HCT116 (cell line): ENCODE results near the gene ZNF236. TPM values are rescaled to one million over a fixed set of nuclear protein-coding genes. Genes with fewer than 3 reads are reported as not detected.

Source experiments
- ATAC-seq: fragments of 200-7000 bp; cut with Tn5 transposase; 2 replicates; pipeline ENCODE4 v1.9.1; 2020; ENCODE audit warnings: mild to moderate bottlenecking, moderate library complexity
- BruUV-seq: library from RNA; stranded (reverse); fragments of 400-500 nt; replicated peaks from 2 replicates; lab custom pipeline; 2021; lab: Mats Ljungman, UMichigan
- CTCF ChIA-PET: fragments of 300-600 bp; sonication (Branson Sonifier 250); formaldehyde crosslinking; loops from one replicate; lab custom pipeline; 2021; ENCODE audit warnings: antibody characterized with exemption; lab: Charles Lee
- POLR2A ChIA-PET: fragments of 300-600, 350-600 bp; sonication (Branson Sonifier 250); formaldehyde crosslinking; loops from one replicate; lab custom pipeline; 2021; ENCODE audit warnings: antibody characterized with exemption; lab: Charles Lee
- RAD21 ChIA-PET, 2 experiments: fragments of 300-600 bp; sonication (Branson Sonifier 250); formaldehyde crosslinking; loops; one replicate each; lab custom pipeline; 2023; ENCODE audit warnings: low total read pairs in 2 of 2; ENCODE audit not compliant: uncharacterized antibody in 2 of 2, unreplicated experiment in 2 of 2, low non-redundant PET in 1 of 2; lab: Charles Lee
- DNase-seq: peaks from one replicate; pipeline ENCODE4 v3.0.0-alpha.2; 2010; ENCODE audit warnings: low read depth, low spot score
- H2AFZ ChIP-seq: fragments of 200-600 bp; shearing (Covaris generic), sonication (generic); 2 replicates; pipeline ENCODE4 v1.6.1; 2017; ENCODE audit warnings: low read depth, mixed run types, mixed read lengths, antibody characterized with exemption, low read length; ENCODE audit not compliant: poor library complexity, severe bottlenecking
- H3K27ac ChIP-seq: 2 replicates; pipeline ENCODE4 v1.5.1; 2012; ENCODE audit warnings: low read depth, low read length
- H3K27me3 ChIP-seq: fragments of 200-600 bp; sonication (generic); 2 replicates; pipeline ENCODE4 v1.6.1; 2016; ENCODE audit warnings: mixed run types, low read length, mixed read lengths; ENCODE audit not compliant: insufficient read depth
- H3K36me3 ChIP-seq, 2 experiments: fragments of 200-500 bp in 1 of 2; fragments of 200-600 bp in 1 of 2; sonication (Bioruptor generic) in 1 of 2; sonication (generic) in 1 of 2; 2 replicates each; pipeline versions ENCODE4 v1.5.1 to v1.6.1; 2014 to 2016; ENCODE audit warnings: low read length in 2 of 2, inconsistent platforms in 1 of 2, mixed read lengths in 1 of 2, mixed run types in 1 of 2; ENCODE audit not compliant: insufficient read depth in 2 of 2, control insufficient read depth in 1 of 2
- H3K4me1 ChIP-seq, 2 experiments: fragments of 200-600 bp in 1 of 2; sonication (generic) in 1 of 2; 2 replicates each; pipeline versions ENCODE4 v1.5.1 to v1.6.1; 2012 to 2017; ENCODE audit warnings: low read length in 2 of 2, inconsistent platforms in 1 of 2, mild to moderate bottlenecking in 1 of 2, mixed read lengths in 1 of 2, mixed run types in 1 of 2, moderate library complexity in 1 of 2; ENCODE audit not compliant: insufficient read depth in 2 of 2, control insufficient read depth in 1 of 2
- H3K4me2 ChIP-seq: fragments of 200-600 bp; sonication (generic); 2 replicates; pipeline ENCODE4 v1.6.1; 2017; ENCODE audit warnings: mixed run types, low read length, mixed read lengths
- H3K4me3 ChIP-seq, 2 experiments: fragments of 200-600 bp in 1 of 2; sonication (generic) in 1 of 2; replicated peaks in 1 of 2; 2 replicates each; pipeline ENCODE4 v1.5.1; 2011 to 2016; ENCODE audit warnings: low read length in 2 of 2, control low read depth in 1 of 2, low read depth in 1 of 2, mild to moderate bottlenecking in 1 of 2, mixed read lengths in 1 of 2, mixed run types in 1 of 2
- H3K79me2 ChIP-seq: fragments of 200-600 bp; sonication (generic); 2 replicates; pipeline ENCODE4 v1.6.1; 2017; ENCODE audit warnings: mild to moderate bottlenecking, mixed run types, low read length, moderate library complexity, mixed read lengths; ENCODE audit not compliant: insufficient read depth
- H3K9ac ChIP-seq: fragments of 200-600 bp; sonication (generic); 2 replicates; pipeline ENCODE4 v1.6.1; 2016; ENCODE audit warnings: low read length, mixed read lengths
- H3K9me2 ChIP-seq: fragments of 200-600 bp; sonication (generic), shearing (Covaris generic); 2 replicates; pipeline ENCODE4 v1.6.1; 2017; ENCODE audit warnings: mixed run types, mild to moderate bottlenecking, moderate library complexity; ENCODE audit not compliant: insufficient read depth
- H3K9me3 ChIP-seq, 2 experiments: fragments of 200-500 bp in 1 of 2; fragments of 200-600 bp in 1 of 2; sonication (Bioruptor generic) in 1 of 2; sonication (generic) in 1 of 2; 2 replicates each; pipeline ENCODE4 v1.6.1; 2014 to 2017; ENCODE audit warnings: low read length in 2 of 2, mixed read lengths in 2 of 2, inconsistent platforms in 1 of 2, low read depth in 1 of 2, mild to moderate bottlenecking in 1 of 2, mixed run types in 1 of 2, moderate library complexity in 1 of 2; ENCODE audit not compliant: control insufficient read depth in 1 of 2, insufficient read depth in 1 of 2
- H4K20me1 ChIP-seq: fragments of 200-600 bp; sonication (generic), shearing (Covaris generic); 2 replicates; pipeline ENCODE4 v1.6.1; 2017; ENCODE audit warnings: mixed run types, mild to moderate bottlenecking, moderate library complexity; ENCODE audit not compliant: insufficient read depth
- ELF1 ChIP-seq: IDR thresholded peaks from 2 replicates; pipeline ENCODE4 v1.6.1; 2012; ENCODE audit warnings: low read depth, borderline replicate concordance
- EZH2 ChIP-seq: fragments of 200-600 bp; sonication (generic); IDR thresholded peaks from 2 replicates; pipeline ENCODE4 v1.6.1; 2017; ENCODE audit warnings: antibody characterized with exemption, mixed run types
- SIN3A ChIP-seq: IDR thresholded peaks from 2 replicates; pipeline ENCODE4 v1.6.1; 2012; ENCODE audit warnings: low read depth
- SP1 ChIP-seq: IDR thresholded peaks from 2 replicates; pipeline ENCODE4 v1.6.1; 2012; ENCODE audit warnings: low read depth
- SRF ChIP-seq: IDR thresholded peaks from 2 replicates; pipeline ENCODE4 v1.6.1; 2012; ENCODE audit warnings: low read depth
- ZFX ChIP-seq: fragments of 450-650 bp; IDR thresholded peaks from 2 replicates; pipeline ENCODE4 v1.6.1; 2017
- intact Hi-C: fragments of 100-400 bp; cut with micrococcal nuclease; formaldehyde crosslinking; loops from 2 replicates; pipeline ENCODE4 v1.10.0; 2022
- total RNA-seq: library from RNA; stranded (reverse); gene quantifications from one replicate; pipeline ENCODE4 v1.2.1, GENCODE V29; 2021; ENCODE audit not compliant: unreplicated experiment
- TF ChIP-seq, protein P1 (sequence below): IDR thresholded peaks from 2 replicates; pipeline ENCODE4 v1.6.1; 2012
- TF ChIP-seq, protein P2 (sequence below), 3 experiments: fragments of 200-600 bp in 1 of 3; sonication (generic) in 1 of 3; IDR thresholded peaks in 2 of 3; conservative IDR thresholded peaks in 1 of 3; 2 replicates each; pipeline ENCODE4 v1.5.1; 2012 to 2017; ENCODE audit warnings: low read depth in 2 of 3, low read length in 2 of 3, antibody characterized with exemption in 1 of 3, borderline replicate concordance in 1 of 3, control low read depth in 1 of 3, mild to moderate bottlenecking in 1 of 3, mixed read lengths in 1 of 3, mixed run types in 1 of 3, moderate library complexity in 1 of 3; ENCODE audit not compliant: insufficient read depth in 1 of 3

ZNF236 gene
- total RNA-seq, 1 experiment from 2014 or later: 15.0 TPM

DNA sequence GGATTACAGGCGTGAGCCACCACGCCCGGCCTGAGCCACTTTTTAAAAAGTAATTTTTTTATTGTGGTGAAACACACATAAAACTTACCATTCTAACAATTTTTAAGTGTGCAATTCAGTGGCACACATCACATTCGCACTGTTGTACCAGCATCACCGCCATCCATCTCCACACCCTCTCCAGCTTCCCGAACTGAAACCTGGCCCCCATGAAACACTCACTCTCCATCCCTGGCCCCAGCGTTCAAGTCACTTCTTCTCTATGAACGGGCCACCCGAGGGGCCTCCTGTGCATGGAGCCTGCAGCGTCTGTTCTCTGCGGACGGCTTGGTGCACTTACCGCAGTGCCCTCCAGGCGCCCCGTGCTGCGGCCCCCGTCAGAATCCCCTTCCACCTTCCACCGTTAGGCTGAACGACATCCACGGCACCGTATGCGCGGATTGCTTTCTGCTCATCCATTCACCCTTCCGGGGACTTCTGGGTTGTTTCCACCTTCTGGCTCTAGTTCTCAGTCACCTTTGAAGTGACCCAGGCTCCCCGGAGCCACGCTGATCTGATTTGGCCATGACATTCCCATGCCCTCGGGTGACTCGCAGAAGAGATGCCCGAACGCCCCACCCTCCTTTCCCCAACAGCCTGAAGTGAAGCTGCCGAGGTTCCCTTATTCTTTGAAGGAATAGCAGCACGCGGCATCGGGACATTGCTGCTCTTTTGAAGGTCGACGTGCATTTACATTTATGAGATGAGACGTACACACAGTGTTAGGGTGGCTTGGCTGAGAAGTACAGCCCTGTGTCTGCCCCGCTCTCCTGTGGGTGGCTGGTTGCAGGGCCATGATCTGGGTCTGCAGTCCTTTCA is 175.8 kb downstream of the ZNF236 start (continued):
- TF ChIP-seq EZH2 (no peak), ZFX (no peak), SIN3A (no peak), ELF1 (no peak), SRF (no peak), SP1 (no peak)
- TF ChIP-seq, protein P1, sequence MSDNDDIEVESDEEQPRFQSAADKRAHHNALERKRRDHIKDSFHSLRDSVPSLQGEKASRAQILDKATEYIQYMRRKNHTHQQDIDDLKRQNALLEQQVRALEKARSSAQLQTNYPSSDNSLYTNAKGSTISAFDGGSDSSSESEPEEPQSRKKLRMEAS: no peak

DNA sequence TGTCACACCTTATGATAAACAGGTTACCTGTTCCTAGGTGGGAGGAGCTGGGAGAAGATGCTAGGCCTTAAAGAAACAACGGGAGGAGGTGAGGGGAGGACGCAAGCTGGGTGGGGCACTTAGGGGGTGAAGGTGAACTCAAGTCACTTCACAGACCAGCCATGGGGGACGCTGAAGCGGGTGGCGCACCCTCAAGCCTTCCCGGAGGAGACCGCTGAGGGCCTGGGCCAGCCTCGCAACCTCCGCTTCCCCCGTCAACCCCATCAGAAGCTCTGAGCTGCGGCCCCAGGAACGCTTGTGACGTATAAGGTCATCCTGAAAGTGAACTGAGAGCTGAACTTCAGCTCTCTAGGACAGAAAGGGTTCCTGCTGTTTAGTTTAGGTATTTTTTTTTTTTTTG is 176.7 kb downstream of the ZNF236 start:
- ATAC-seq (no peak), DNase-seq (no peak)
- Histone ChIP-seq H2AFZ (no peak overlapping the region), H3K4me2 (no peak overlapping the region), H3K4me3 (no peak overlapping the region), H3K36me3 (no peaks in the 10 kb centered on the region), H3K9me2 (no peaks in the 10 kb centered on the region), H3K4me1 (no peaks in the 10 kb centered on the region), H3K9me3 (no peaks in the 10 kb centered on the region), H3K9ac (no peak overlapping the region), H3K79me2 (no peaks in the 10 kb centered on the region), H4K20me1 (no peaks in the 10 kb centered on the region), H3K27me3 (0 out of 2 replicates have a peak, but pooled peaks cover 9% of the 10 kb centered on the region), H3K27ac (no peak overlapping the region)
- POLR2A ChIA-PET: no interaction called here
- TF ChIP-seq, protein P2, sequence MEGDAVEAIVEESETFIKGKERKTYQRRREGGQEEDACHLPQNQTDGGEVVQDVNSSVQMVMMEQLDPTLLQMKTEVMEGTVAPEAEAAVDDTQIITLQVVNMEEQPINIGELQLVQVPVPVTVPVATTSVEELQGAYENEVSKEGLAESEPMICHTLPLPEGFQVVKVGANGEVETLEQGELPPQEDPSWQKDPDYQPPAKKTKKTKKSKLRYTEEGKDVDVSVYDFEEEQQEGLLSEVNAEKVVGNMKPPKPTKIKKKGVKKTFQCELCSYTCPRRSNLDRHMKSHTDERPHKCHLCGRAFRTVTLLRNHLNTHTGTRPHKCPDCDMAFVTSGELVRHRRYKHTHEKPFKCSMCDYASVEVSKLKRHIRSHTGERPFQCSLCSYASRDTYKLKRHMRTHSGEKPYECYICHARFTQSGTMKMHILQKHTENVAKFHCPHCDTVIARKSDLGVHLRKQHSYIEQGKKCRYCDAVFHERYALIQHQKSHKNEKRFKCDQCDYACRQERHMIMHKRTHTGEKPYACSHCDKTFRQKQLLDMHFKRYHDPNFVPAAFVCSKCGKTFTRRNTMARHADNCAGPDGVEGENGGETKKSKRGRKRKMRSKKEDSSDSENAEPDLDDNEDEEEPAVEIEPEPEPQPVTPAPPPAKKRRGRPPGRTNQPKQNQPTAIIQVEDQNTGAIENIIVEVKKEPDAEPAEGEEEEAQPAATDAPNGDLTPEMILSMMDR (IDR thresholded peaks at IDR 0.05 in 2 of 3, conservative IDR thresholded peaks at IDR 0.05 in 1 of 3; ENCODE audit: borderline replicate concordance in 1 of 3, insufficient read depth in 1 of 3, low read depth in 2 of 3, low read length in 2 of 3): no peak
- intact Hi-C loops: no loop called here
- no TSS peak for BruUV-seq
- CTCF ChIA-PET: interaction anchor here (3.2 kb wide), 1 partner anchor 213 kb away, joined by 25 read pairs; no protein-coding TSS in a partner anchor
- RAD21 ChIA-PET: no interaction called here
